ENCODE results near the gene C1orf21. TPM values are rescaled to one million over a fixed set of nuclear protein-coding genes. Genes with fewer than 3 reads are reported as not detected.

The C1orf21 gene
- total RNA-seq, 1 donor from 2014 or later: 15.6 TPM

GRCh38 chr1:184408580-184408979 is 21.8 kb downstream of the C1orf21 start:
- DNase-seq (ENCODE audit: low spot score): no peak
- Mint-ChIP-seq H3K9me3 (ENCODE audit: low read depth) (no peaks in the 10 kb centered on the region), H3K4me1 (ENCODE audit: low read depth) (peaks cover 25% of the 10 kb centered on the region), H3K27me3 (ENCODE audit: low read depth) (no peaks in the 10 kb centered on the region), H3K36me3 (ENCODE audit: low read depth) (no peaks in the 10 kb centered on the region), H3K4me3 (ENCODE audit: unreplicated experiment) (no peak overlapping the region), H3K27ac (ENCODE audit: unreplicated experiment) (peak overlapping the region; percentile 10)
- TF ChIP-seq CTCF (IDR thresholded peaks at IDR 0.05): no peak

GRCh38 chr1:184409011-184409410 is 22.2 kb downstream of the C1orf21 start:
- no peaks in the 10 kb centered on the region for H3K36me3 Mint-ChIP-seq (ENCODE audit: low read depth)
- DNase-seq (ENCODE audit: low spot score): no peak
- no peak overlapping the region for H3K4me3 Mint-ChIP-seq (ENCODE audit: unreplicated experiment)
- TF ChIP-seq CTCF (IDR thresholded peaks at IDR 0.05): no peak
- no peaks in the 10 kb centered on the region for H3K9me3 Mint-ChIP-seq (ENCODE audit: low read depth)
- peaks cover 25% of the 10 kb centered on the region for H3K4me1 Mint-ChIP-seq (ENCODE audit: low read depth)
- no peaks in the 10 kb centered on the region for H3K27me3 Mint-ChIP-seq (ENCODE audit: low read depth)
- peak overlapping the region; percentile 14 for H3K27ac Mint-ChIP-seq (ENCODE audit: unreplicated experiment)

GRCh38 chr1:184412472-184412871 is 25.6 kb downstream of the C1orf21 start:
- Mint-ChIP-seq H3K4me3 (ENCODE audit: unreplicated experiment) (no peak overlapping the region), H3K4me1 (ENCODE audit: low read depth) (peaks cover 22% of the 10 kb centered on the region), H3K36me3 (ENCODE audit: low read depth) (peaks cover 6% of the 10 kb centered on the region), H3K27me3 (ENCODE audit: low read depth) (no peaks in the 10 kb centered on the region), H3K27ac (ENCODE audit: unreplicated experiment) (no peak overlapping the region), H3K9me3 (ENCODE audit: low read depth) (no peaks in the 10 kb centered on the region)
- no peak for TF ChIP-seq CTCF (IDR thresholded peaks at IDR 0.05)
- DNase-seq (ENCODE audit: low spot score): no peak

- DNase-seq (ENCODE audit: low spot score): no peak
- no peaks in the 10 kb centered on the region for H3K9me3 Mint-ChIP-seq (ENCODE audit: low read depth)
- H3K4me3 Mint-ChIP-seq (ENCODE audit: unreplicated experiment): no peak overlapping the region
- no peak for TF ChIP-seq CTCF (IDR thresholded peaks at IDR 0.05)
- no peaks in the 10 kb centered on the region for H3K27me3 Mint-ChIP-seq (ENCODE audit: low read depth)
- no peak overlapping the region for H3K27ac Mint-ChIP-seq (ENCODE audit: unreplicated experiment)
- H3K4me1 Mint-ChIP-seq (ENCODE audit: low read depth): peaks cover 17% of the 10 kb centered on the region
- H3K36me3 Mint-ChIP-seq (ENCODE audit: low read depth): peaks cover 6% of the 10 kb centered on the region
Measured at GRCh38 chr1:184416481-184416880, 29.7 kb downstream of the C1orf21 start.

- H3K9me3 Mint-ChIP-seq (ENCODE audit: low read depth): no peaks in the 10 kb centered on the region
- no peak for TF ChIP-seq CTCF (IDR thresholded peaks at IDR 0.05)
- peaks cover 6% of the 10 kb centered on the region for H3K36me3 Mint-ChIP-seq (ENCODE audit: low read depth)
- no peak overlapping the region for H3K4me3 Mint-ChIP-seq (ENCODE audit: unreplicated experiment)
- H3K27me3 Mint-ChIP-seq (ENCODE audit: low read depth): no peaks in the 10 kb centered on the region
- H3K27ac Mint-ChIP-seq (ENCODE audit: unreplicated experiment): no peak overlapping the region
- no peak for DNase-seq (ENCODE audit: low spot score)
- peaks cover 17% of the 10 kb centered on the region for H3K4me1 Mint-ChIP-seq (ENCODE audit: low read depth)
Measured at GRCh38 chr1:184416946-184417345, 30.1 kb downstream of the C1orf21 start.
